Sigmoid colon (tissue), 7 donors: Measurements from ENCODE around the gene TMEM14C. TPM values are rescaled to one million over a fixed set of nuclear protein-coding genes. Genes with fewer than 3 reads are reported as not detected.
"Not testable (repeated sequence)": the region's sequence is repeated elsewhere in the genome, so short reads cannot be mapped to it uniquely, and the experiment has no call there.

Experiments used
- DNase-seq: peaks from one replicate; pipeline ENCODE4 v3.0.0-alpha.2; 2019
- H3K27ac ChIP-seq, 4 donors: fragments of 200-600 bp; sonication (generic); one replicate each; pipeline ENCODE4 v1.5.1; 2016 to 2019; ENCODE audit warnings: mild to moderate bottlenecking in 1 of 4
- H3K27me3 ChIP-seq, 3 donors: fragments of 200-600 bp; sonication (generic); one replicate each; pipeline ENCODE4 v1.5.1; 2019; ENCODE audit warnings: mild to moderate bottlenecking in 1 of 3
- H3K36me3 ChIP-seq, 4 donors: fragments of 200-600 bp; sonication (generic); one replicate each; pipeline ENCODE4 v1.5.1; 2016 to 2019
- H3K4me1 ChIP-seq, 4 donors: fragments of 200-600 bp; sonication (generic); one replicate each; pipeline ENCODE4 v1.5.1; 2017 to 2019
- H3K4me3 ChIP-seq, 4 donors: fragments of 200-600 bp; sonication (generic); one replicate each; pipeline ENCODE4 v1.5.1; 2017 to 2019; ENCODE audit warnings: mild to moderate bottlenecking in 2 of 4, moderate library complexity in 1 of 4
- H3K9me3 ChIP-seq, 4 donors: fragments of 200-600 bp in 3 of 4; sonication (generic) in 3 of 4; one replicate each; pipeline versions ENCODE4 v1.5.1 to v1.6.1; 2013 to 2019
- EP300 ChIP-seq, 4 donors: sonication (generic); formaldehyde crosslinking; IDR thresholded peaks; one replicate each; pipeline ENCODE4 v1.6.1; 2017; ENCODE audit warnings: antibody characterized with exemption in 4 of 4
- POLR2A ChIP-seq, 2 donors: fragments of 450-650 bp; IDR thresholded peaks; one replicate each; pipeline ENCODE4 v1.6.1; 2016; ENCODE audit warnings: antibody characterized with exemption in 2 of 2, mild to moderate bottlenecking in 2 of 2, moderate library complexity in 2 of 2
- POLR2AphosphoS5 ChIP-seq, 4 donors: sonication (generic); formaldehyde crosslinking; IDR thresholded peaks; one replicate each; pipeline ENCODE4 v1.6.1; 2017; ENCODE audit warnings: antibody characterized with exemption in 4 of 4
- WGBS, 2 donors: extraction: QIAGEN DNeasy Blood & Tissue Kit; methylation state at CpG; one replicate each; pipeline ENCODE4 v1.1.7; 2013; 5-methylcytosine and 5-hydroxymethylcytosine counted together
- intact Hi-C: fragments of 100-400 bp; cut with DNase I; formaldehyde crosslinking; loops from one replicate; pipeline ENCODE4 v1.15.1; 2023
- polyA plus RNA-seq, 3 donors: library from polyadenylated mRNA; stranded (reverse); fragments of 200-250 nt; gene quantifications; one replicate each; pipeline ENCODE4 v1.2.3, GENCODE V29; 2013
- total RNA-seq, 4 donors: library from RNA; depleted of rRNA; stranded (reverse); fragments of >200 nt; gene quantifications; one replicate each; pipeline ENCODE4 v1.1.0, GENCODE V29; 2016
- TF ChIP-seq, protein P1 (sequence below), 4 experiments: fragments of 450-650 bp in 3 of 4; fragments of 200-600 bp in 1 of 4; IDR thresholded peaks; one replicate each; pipeline ENCODE4 v1.5.1; 2016 to 2019; ENCODE audit warnings: antibody characterized with exemption in 4 of 4, mild to moderate bottlenecking in 3 of 4, moderate library complexity in 2 of 4
- donor health status: healthy with polysubstance abuse.
- donor health status: Bipolar disorder and iron deficiency.
- donor health status: healthy.

Gene TMEM14C
- total and polyA plus RNA-seq, 7 donors: 86.0 to 199 (median 130) TPM

GRCh38 chr6:10733151-10733715 is 10.4 kb downstream of the TMEM14C start:
- H3K27ac ChIP-seq: peak overlapping the region in 3 of 4 donors; percentile 44 to 61 (median 49)
- peak; percentile 54 for DNase-seq
- TF ChIP-seq POLR2A (IDR thresholded peaks at IDR 0.05) (no peak), EP300 (IDR thresholded peaks at IDR 0.05) (no peak), POLR2AphosphoS5 (IDR thresholded peaks at IDR 0.05) (no peak)
- TF ChIP-seq, protein P1, sequence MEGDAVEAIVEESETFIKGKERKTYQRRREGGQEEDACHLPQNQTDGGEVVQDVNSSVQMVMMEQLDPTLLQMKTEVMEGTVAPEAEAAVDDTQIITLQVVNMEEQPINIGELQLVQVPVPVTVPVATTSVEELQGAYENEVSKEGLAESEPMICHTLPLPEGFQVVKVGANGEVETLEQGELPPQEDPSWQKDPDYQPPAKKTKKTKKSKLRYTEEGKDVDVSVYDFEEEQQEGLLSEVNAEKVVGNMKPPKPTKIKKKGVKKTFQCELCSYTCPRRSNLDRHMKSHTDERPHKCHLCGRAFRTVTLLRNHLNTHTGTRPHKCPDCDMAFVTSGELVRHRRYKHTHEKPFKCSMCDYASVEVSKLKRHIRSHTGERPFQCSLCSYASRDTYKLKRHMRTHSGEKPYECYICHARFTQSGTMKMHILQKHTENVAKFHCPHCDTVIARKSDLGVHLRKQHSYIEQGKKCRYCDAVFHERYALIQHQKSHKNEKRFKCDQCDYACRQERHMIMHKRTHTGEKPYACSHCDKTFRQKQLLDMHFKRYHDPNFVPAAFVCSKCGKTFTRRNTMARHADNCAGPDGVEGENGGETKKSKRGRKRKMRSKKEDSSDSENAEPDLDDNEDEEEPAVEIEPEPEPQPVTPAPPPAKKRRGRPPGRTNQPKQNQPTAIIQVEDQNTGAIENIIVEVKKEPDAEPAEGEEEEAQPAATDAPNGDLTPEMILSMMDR (IDR thresholded peaks at IDR 0.05): no peak
- peaks cover 0 to 43% (median 14%) of the 10 kb centered on the region in 4 donors for H3K36me3 ChIP-seq
- peak overlapping the region in 1 of 4 donors; percentile 6 for H3K4me3 ChIP-seq
- H3K4me1 ChIP-seq: peaks cover 0 to 17% (median 0%) of the 10 kb centered on the region in 4 donors
- WGBS, 2 donors: 88 to 94% methylated on average over 17 of the region's 17 CpGs
- H3K9me3 ChIP-seq: no peaks in the 10 kb centered on the region
- H3K27me3 ChIP-seq: no peaks in the 10 kb centered on the region
- intact Hi-C loops: no loop called here

GRCh38 chr6:10733863-10734262 is 11.0 kb downstream of the TMEM14C start:
- DNase-seq: no peak
- intact Hi-C loops: no loop called here
- peaks cover 0 to 17% (median 0%) of the 10 kb centered on the region in 4 donors for H3K4me1 ChIP-seq
- H3K36me3 ChIP-seq: peaks cover 0 to 37% (median 14%) of the 10 kb centered on the region in 4 donors
- no peaks in the 10 kb centered on the region for H3K27me3 ChIP-seq
- peak overlapping the region in 2 of 4 donors; percentile 44 to 61 for H3K27ac ChIP-seq
- H3K9me3 ChIP-seq: no peaks in the 10 kb centered on the region
- H3K4me3 ChIP-seq: no peak overlapping the region
- WGBS, 2 donors: 97% methylated on average over 3 of the region's 3 CpGs
- TF ChIP-seq, protein P1 (IDR thresholded peaks at IDR 0.05): no peak
- TF ChIP-seq POLR2AphosphoS5 (IDR thresholded peaks at IDR 0.05): no peak
- no peak for TF ChIP-seq EP300 (IDR thresholded peaks at IDR 0.05)
- TF ChIP-seq POLR2A (IDR thresholded peaks at IDR 0.05): no peak

DNA sequence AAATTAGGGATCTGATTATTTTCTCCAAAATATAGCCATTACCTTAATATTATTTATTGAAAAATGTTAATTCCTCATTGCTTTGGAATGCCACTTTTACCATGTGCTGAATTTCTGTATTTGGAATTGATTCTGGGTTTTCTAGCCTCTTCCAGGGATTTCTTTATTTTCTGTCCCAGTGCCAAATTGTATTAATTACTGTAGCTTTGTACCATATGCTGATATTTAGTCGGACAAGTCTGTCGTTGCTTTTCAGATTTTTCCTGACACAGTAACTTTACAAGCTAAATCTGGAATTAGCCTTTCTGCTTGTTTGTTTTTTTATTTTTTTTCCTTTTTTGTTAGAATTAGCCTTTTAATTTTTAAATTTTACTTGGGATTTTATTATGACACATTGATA is 13.9 kb downstream of the TMEM14C start:
- Histone ChIP-seq H3K27me3 (no peaks in the 10 kb centered on the region), H3K4me1 (peaks cover 0 to 9% (median 0%) of the 10 kb centered on the region in 4 donors), H3K36me3 (peaks cover 0 to 9% (median 2%) of the 10 kb centered on the region in 4 donors), H3K9me3 (no peaks in the 10 kb centered on the region), H3K4me3 (no peak overlapping the region), H3K27ac (no peak overlapping the region)
- 88 to 92% methylated on average over 2 of the region's 2 CpGs for WGBS, 2 donors
- DNase-seq: no peak
- intact Hi-C loops: no loop called here
- TF ChIP-seq EP300 (IDR thresholded peaks at IDR 0.05) (no peak), POLR2A (IDR thresholded peaks at IDR 0.05) (no peak), POLR2AphosphoS5 (IDR thresholded peaks at IDR 0.05) (no peak)
- TF ChIP-seq, protein P1 (IDR thresholded peaks at IDR 0.05): no peak

- no peak overlapping the region for H3K27ac ChIP-seq
- peaks cover 0 to 2% (median 0%) of the 10 kb centered on the region in 4 donors for H3K4me1 ChIP-seq
- peaks cover 0 to 3% (median 0%) of the 10 kb centered on the region in 4 donors for H3K36me3 ChIP-seq
- DNase-seq: no peak
- no peak overlapping the region for H3K4me3 ChIP-seq
- intact Hi-C loops: loop anchor here (10.0 kb wide), 1 partner anchor 355 kb away; the partner anchor contains the start of gene SMIM13
- H3K9me3 ChIP-seq: no peaks in the 10 kb centered on the region
- TF ChIP-seq, protein P1 (IDR thresholded peaks at IDR 0.05): no peak
- TF ChIP-seq POLR2AphosphoS5 (IDR thresholded peaks at IDR 0.05) (no peak), EP300 (IDR thresholded peaks at IDR 0.05) (no peak), POLR2A (IDR thresholded peaks at IDR 0.05) (no peak)
- no peaks in the 10 kb centered on the region for H3K27me3 ChIP-seq
Measured at GRCh38 chr6:10740061-10740460, 17.2 kb downstream of the TMEM14C start.

DNA sequence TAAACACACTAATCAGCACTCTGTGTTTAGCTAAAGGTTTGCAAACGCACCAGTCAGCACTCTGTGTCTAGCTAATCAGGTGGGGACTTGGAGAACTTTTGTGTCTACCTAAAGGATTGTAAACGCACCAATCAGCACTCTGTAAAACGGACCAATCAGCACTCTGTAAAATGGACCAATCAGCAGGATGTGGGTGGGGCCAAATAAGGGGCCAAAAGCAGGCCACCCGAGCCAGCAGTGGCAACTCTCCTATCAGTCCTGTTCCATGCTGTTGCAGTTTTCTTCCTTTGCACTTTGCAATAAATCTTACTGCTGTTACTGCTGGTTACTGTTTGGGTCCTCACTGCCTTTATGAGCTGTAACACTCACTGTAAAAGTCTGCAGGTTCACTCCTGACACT is 18.8 kb downstream of the TMEM14C start:
- H3K27ac ChIP-seq, H3K4me3 ChIP-seq, H3K4me1 ChIP-seq, H3K27me3 ChIP-seq, DNase-seq, H3K36me3 ChIP-seq, H3K9me3 ChIP-seq: not testable (repeated sequence)
- intact Hi-C loops: loop anchor here (10.0 kb wide), 1 partner anchor 353 kb away; the partner anchor contains the start of gene SMIM13
- WGBS, 2 donors: 95 to 96% methylated on average over 4 of the region's 4 CpGs
